ENCODE results near the gene SLC12A3. TPM values are rescaled to one million over a fixed set of nuclear protein-coding genes. Genes with fewer than 3 reads are reported as not detected.

Gene SLC12A3
- total RNA-seq, 1 donor from 2014 or later: 0.96 TPM

Other genes starting within 250 kb of the SLC12A3 start
- 47.4 TPM for gene MT1E, start 239.4 kb upstream of the SLC12A3 start, total RNA-seq (ENCODE audit: insufficient read depth, low replicate concordance)
- gene MT1M, start 232.5 kb upstream of the SLC12A3 start, total RNA-seq (ENCODE audit: insufficient read depth, low replicate concordance): not detected
- gene MT1A, start 226.5 kb upstream of the SLC12A3 start, total RNA-seq (ENCODE audit: insufficient read depth, low replicate concordance): not detected
- gene MT1B, start 213.3 kb upstream of the SLC12A3 start, total RNA-seq (ENCODE audit: insufficient read depth, low replicate concordance): not detected
- gene MT1F, start 207.2 kb upstream of the SLC12A3 start, total RNA-seq (ENCODE audit: insufficient read depth, low replicate concordance): 6.5 TPM
- gene MT1G, start 197.1 kb upstream of the SLC12A3 start, total RNA-seq (ENCODE audit: insufficient read depth, low replicate concordance): not detected
- 13.0 TPM for gene MT1H, start 195.4 kb upstream of the SLC12A3 start, total RNA-seq (ENCODE audit: insufficient read depth, low replicate concordance)
- gene MT1X, start 182.7 kb upstream of the SLC12A3 start, total RNA-seq (ENCODE audit: insufficient read depth, low replicate concordance): 2.9 TPM
- gene NUP93, start 135.1 kb upstream of the SLC12A3 start, total RNA-seq (ENCODE audit: insufficient read depth, low replicate concordance): 29.9 TPM
- 81.6 TPM for gene HERPUD1, start 66.9 kb downstream of the SLC12A3 start, total RNA-seq (ENCODE audit: insufficient read depth, low replicate concordance)
- not detected for gene CETP, start 96.7 kb downstream of the SLC12A3 start, total RNA-seq (ENCODE audit: insufficient read depth, low replicate concordance)
- 15.9 TPM for gene NLRC5, start 124.3 kb downstream of the SLC12A3 start, total RNA-seq (ENCODE audit: insufficient read depth, low replicate concordance)
- gene CPNE2, start 227.4 kb downstream of the SLC12A3 start, total RNA-seq (ENCODE audit: insufficient read depth, low replicate concordance): 23.1 TPM

Measured in umbilical cord (tissue), 1 donor.